ENCODE measurements around the gene CDNF.

CDNF gene

GRCh38 chr10:14839305-14839695, 1.5 kb upstream of the CDNF start:
- H3K4me3 ChIP-seq (ENCODE audit: control insufficient read depth, low read depth, low read length) = peak overlapping the region; percentile 92

GRCh38 chr10:14838582-14839304, 906 bp upstream of the CDNF start:
- DNase-seq (ENCODE audit: low read depth) = no peak
- H3K4me3 ChIP-seq (ENCODE audit: control insufficient read depth, low read depth, low read length) = peak overlapping the region; percentile 92
- TF ChIP-seq CTCF (IDR thresholded peaks at IDR 0.05; ENCODE audit: control insufficient read depth, insufficient read depth, low read depth, low read length, missing control alignments) = no peak

More at GRCh38 chr10:14839305-14839695, 1.5 kb upstream of the CDNF start:
- no peak for TF ChIP-seq CTCF (IDR thresholded peaks at IDR 0.05; ENCODE audit: control insufficient read depth, insufficient read depth, low read depth, low read length, missing control alignments)
- no peak for DNase-seq (ENCODE audit: low read depth)

- DNase-seq (ENCODE audit: low read depth) = peak; percentile 11
- peak overlapping the region; percentile 92 for H3K4me3 ChIP-seq (ENCODE audit: control insufficient read depth, low read depth, low read length)
- TF ChIP-seq CTCF (IDR thresholded peaks at IDR 0.05; ENCODE audit: control insufficient read depth, insufficient read depth, low read depth, low read length, missing control alignments) = no peak
Observed at GRCh38 chr10:14837003-14837756, 657 bp downstream of the CDNF start.

- no peak for DNase-seq (ENCODE audit: low read depth)
- H3K4me3 ChIP-seq (ENCODE audit: control insufficient read depth, low read depth, low read length) = no peak overlapping the region
- TF ChIP-seq CTCF (IDR thresholded peaks at IDR 0.05; ENCODE audit: control insufficient read depth, insufficient read depth, low read depth, low read length, missing control alignments) = no peak
Observed at GRCh38 chr10:14836208-14836607, 1.6 kb downstream of the CDNF start.

GRCh38 chr10:14833106-14833505, 4.7 kb downstream of the CDNF start:
- DNase-seq (ENCODE audit: low read depth) = no peak
- no peak for TF ChIP-seq CTCF (IDR thresholded peaks at IDR 0.05; ENCODE audit: control insufficient read depth, insufficient read depth, low read depth, low read length, missing control alignments)
- H3K4me3 ChIP-seq (ENCODE audit: control insufficient read depth, low read depth, low read length) = no peak overlapping the region

- no peak for TF ChIP-seq CTCF (IDR thresholded peaks at IDR 0.05; ENCODE audit: control insufficient read depth, insufficient read depth, low read depth, low read length, missing control alignments)
- H3K4me3 ChIP-seq (ENCODE audit: control insufficient read depth, low read depth, low read length) = no peak overlapping the region
- no peak for DNase-seq (ENCODE audit: low read depth)
Observed at GRCh38 chr10:14826076-14826829, 11.6 kb downstream of the CDNF start.
